OCI-LY7 (cell line): ENCODE measurements around the gene UVSSA. TPM values are rescaled to one million over a fixed set of nuclear protein-coding genes. Genes with fewer than 3 reads are reported as not detected.

ENCODE experiments used
- BruUV-seq: library from RNA; stranded (reverse); fragments of 400-500 nt; replicated peaks from 2 replicates; lab custom pipeline; 2021; lab: Mats Ljungman, UMichigan
- CTCF ChIA-PET: fragments of 300-600 bp; sonication (Branson Sonifier 250); formaldehyde crosslinking; loops from one replicate; lab custom pipeline; 2022; ENCODE audit warnings: antibody characterized with exemption; ENCODE audit not compliant: unreplicated experiment; lab: Charles Lee
- POLR2A ChIA-PET: fragments of 300-600 bp; sonication (Branson Sonifier 250); formaldehyde crosslinking; loops from one replicate; lab custom pipeline; 2022; ENCODE audit warnings: antibody characterized with exemption; lab: Charles Lee
- DNase-seq: peaks from one replicate; pipeline ENCODE4 v3.0.0-alpha.2; 2015; ENCODE audit warnings: low spot score
- H2AFZ ChIP-seq: fragments of 200-600 bp; sonication (generic), shearing (Covaris generic); 2 replicates; pipeline ENCODE4 v1.6.1; 2014; ENCODE audit warnings: mild to moderate bottlenecking, antibody characterized with exemption, low read length, moderate library complexity
- H3K27ac ChIP-seq: fragments of 200-600 bp; sonication (generic); 2 replicates; pipeline ENCODE4 v1.5.1; 2014; ENCODE audit warnings: mixed run types, low read depth, mild to moderate bottlenecking, moderate library complexity, low read length, inconsistent platforms; ENCODE audit not compliant: poor library complexity, severe bottlenecking
- H3K36me3 ChIP-seq: fragments of 200-600 bp; sonication (generic); 2 replicates; pipeline ENCODE4 v1.6.1; 2014; ENCODE audit warnings: mild to moderate bottlenecking, antibody characterized with exemption, low read length, moderate library complexity, mixed read lengths; ENCODE audit not compliant: insufficient read depth
- H3K4me1 ChIP-seq: fragments of 200-600 bp; sonication (generic); 2 replicates; pipeline ENCODE4 v1.5.1; 2014; ENCODE audit warnings: mild to moderate bottlenecking, low read length; ENCODE audit not compliant: insufficient read depth, poor library complexity, severe bottlenecking
- H3K4me2 ChIP-seq: fragments of 200-600 bp; sonication (generic); 2 replicates; pipeline ENCODE4 v1.6.1; 2014; ENCODE audit warnings: mild to moderate bottlenecking, low read length
- H3K4me3 ChIP-seq: fragments of 200-600 bp; sonication (generic); 2 replicates; pipeline ENCODE4 v1.5.1; 2014; ENCODE audit warnings: mild to moderate bottlenecking, low read depth, low read length; ENCODE audit not compliant: poor library complexity, severe bottlenecking
- H3K79me2 ChIP-seq: fragments of 200-600 bp; sonication (generic); 2 replicates; pipeline ENCODE4 v1.6.1; 2016; ENCODE audit warnings: low read depth, mild to moderate bottlenecking, low read length, moderate library complexity, mixed read lengths; ENCODE audit not compliant: insufficient read depth
- H3K9me2 ChIP-seq: fragments of 200-600 bp; sonication (generic); 2 replicates; pipeline ENCODE4 v1.6.1; 2016; ENCODE audit warnings: mild to moderate bottlenecking, low read length, mixed read lengths; ENCODE audit not compliant: insufficient read depth
- H3K9me3 ChIP-seq: fragments of 200-600 bp; sonication (generic); 2 replicates; pipeline ENCODE4 v1.6.1; 2014; ENCODE audit warnings: mild to moderate bottlenecking, mixed run types, low read length, mixed read lengths
- H4K20me1 ChIP-seq: fragments of 200-600 bp; sonication (generic); 2 replicates; pipeline ENCODE4 v1.6.1; 2014; ENCODE audit warnings: mild to moderate bottlenecking, antibody characterized with exemption, low read length, moderate library complexity, mixed read lengths; ENCODE audit not compliant: insufficient read depth
- CTCF ChIP-seq: fragments of 200-600 bp; sonication (generic); conservative IDR thresholded peaks from 2 replicates; pipeline ENCODE4 v1.5.1; 2014; ENCODE audit warnings: mild to moderate bottlenecking, antibody characterized with exemption, low read length, moderate library complexity, mixed read lengths
- EZH2phosphoT487 ChIP-seq: fragments of 200-600 bp; sonication (generic); IDR thresholded peaks from 2 replicates; pipeline ENCODE4 v1.6.1; 2018; ENCODE audit warnings: low read depth, borderline replicate concordance, mild to moderate bottlenecking, mixed run types, antibody characterized with exemption, low read length, moderate library complexity, mixed read lengths
- intact Hi-C: fragments of 100-400 bp; cut with micrococcal nuclease; formaldehyde crosslinking; loops from one replicate; pipeline ENCODE4 v1.10.0; 2022; ENCODE audit not compliant: unreplicated experiment
- total RNA-seq, 2 experiments: library from RNA; depleted of rRNA in 1 of 2; stranded (reverse); fragments of >200 nt in 1 of 2; shearing (Covaris generic) in 1 of 2; gene quantifications; 2 replicates each; pipeline ENCODE4 v1.2.3, GENCODE V29; 2014 to 2022

Gene UVSSA
- total RNA-seq, 2 experiments from 2014 or later = 13.2 to 43.2 TPM

GRCh38 chr4:1380368-1381151, 33.6 kb downstream of the UVSSA start:
- BruUV-seq = no TSS peak
- Histone ChIP-seq H2AFZ (no peak overlapping the region), H3K36me3 (no peaks in the 10 kb centered on the region), H4K20me1 (no peaks in the 10 kb centered on the region), H3K27ac (no peak overlapping the region), H3K4me3 (no peak overlapping the region), H3K4me1 (no peaks in the 10 kb centered on the region), H3K4me2 (no peak overlapping the region), H3K9me3 (no peaks in the 10 kb centered on the region), H3K79me2 (no peaks in the 10 kb centered on the region), H3K9me2 (no peaks in the 10 kb centered on the region)
- TF ChIP-seq EZH2phosphoT487 (no peak), CTCF (no peak)
- DNase-seq = no peak
- intact Hi-C loops = no loop called here
- CTCF ChIA-PET = no interaction called here
- POLR2A ChIA-PET = no interaction called here

DNA sequence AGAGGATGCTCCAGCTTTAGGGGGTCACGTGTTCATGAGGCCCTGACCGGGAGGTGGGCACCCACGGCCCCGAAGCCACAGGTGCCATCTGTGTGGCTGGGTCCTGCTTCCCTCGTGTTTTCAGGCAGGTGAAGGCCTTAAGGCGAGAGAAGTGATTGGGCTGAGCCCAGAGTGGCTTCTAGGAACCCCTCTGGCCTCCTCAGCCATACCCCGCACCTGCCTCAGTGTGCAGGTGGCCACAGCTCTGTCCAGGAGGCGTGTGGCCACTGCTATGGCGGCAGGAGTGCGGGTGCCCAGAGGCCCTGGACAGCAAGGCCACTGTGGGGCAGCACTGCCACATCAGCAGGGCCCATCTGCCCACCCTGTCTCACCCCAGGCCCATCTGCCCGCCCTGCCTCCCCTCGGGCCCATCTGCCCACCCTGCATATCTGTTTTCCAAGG, 34.2 kb downstream of the UVSSA start:
- H3K79me2 ChIP-seq = no peaks in the 10 kb centered on the region
- ChIA-PET CTCF (no interaction called here), POLR2A (no interaction called here)
- no peak for DNase-seq
- H3K27ac ChIP-seq = no peak overlapping the region
- no peak overlapping the region for H3K4me3 ChIP-seq
- H3K9me2 ChIP-seq = no peaks in the 10 kb centered on the region
- no peak overlapping the region for H3K4me2 ChIP-seq
- H3K36me3 ChIP-seq = peaks cover 6% of the 10 kb centered on the region; the same call in 1 of the 2 replicates
- intact Hi-C loops = no loop called here
- BruUV-seq = no TSS peak
- no peak overlapping the region for H2AFZ ChIP-seq
- no peaks in the 10 kb centered on the region for H3K9me3 ChIP-seq
- TF ChIP-seq EZH2phosphoT487 (no peak), CTCF (no peak)
- no peaks in the 10 kb centered on the region for H4K20me1 ChIP-seq
- no peaks in the 10 kb centered on the region for H3K4me1 ChIP-seq

- CTCF ChIA-PET = no interaction called here
These were observed 35.0 kb downstream of the UVSSA start for GRCh38 chr4:1381944-1382541.

More at GRCh38 chr4:1381944-1382541, 35.0 kb downstream of the UVSSA start:
- Histone ChIP-seq H3K9me2 (no peaks in the 10 kb centered on the region), H3K9me3 (no peaks in the 10 kb centered on the region), H3K36me3 (peaks cover 12% of the 10 kb centered on the region), H3K4me1 (no peaks in the 10 kb centered on the region), H3K79me2 (no peaks in the 10 kb centered on the region), H2AFZ (no peak overlapping the region), H3K4me2 (no peak overlapping the region), H4K20me1 (no peaks in the 10 kb centered on the region), H3K4me3 (no peak overlapping the region), H3K27ac (no peak overlapping the region)
- intact Hi-C loops = no loop called here
- no peak for DNase-seq
- TF ChIP-seq CTCF (no peak), EZH2phosphoT487 (no peak)
- no TSS peak for BruUV-seq
- POLR2A ChIA-PET = no interaction called here
